Loucy (cell line): Measurements from ENCODE around the gene PLXNB2.

Experiments used
- H2AFZ ChIP-seq: fragments of 200-600 bp; sonication (generic); 2 replicates; pipeline ENCODE4 v1.6.0; 2016; ENCODE audit warnings: antibody characterized with exemption, mild to moderate bottlenecking, low read length, moderate library complexity
- H3F3A ChIP-seq: fragments of 200-600 bp; 2 replicates; pipeline ENCODE4 v1.6.0; 2016; ENCODE audit warnings: antibody characterized with exemption, low read depth, mild to moderate bottlenecking
- H3K27me3 ChIP-seq: fragments of 200-600 bp; sonication (generic); 2 replicates; pipeline ENCODE4 v1.6.1; 2014; ENCODE audit warnings: low read length, mild to moderate bottlenecking; ENCODE audit not compliant: insufficient read depth, poor library complexity, severe bottlenecking
- H3K36me3 ChIP-seq: fragments of 200-600 bp; sonication (generic); 2 replicates; pipeline ENCODE4 v1.6.1; 2016; ENCODE audit warnings: low read length; ENCODE audit not compliant: insufficient read depth
- H3K4me1 ChIP-seq: fragments of 200-600 bp; sonication (generic); 2 replicates; pipeline ENCODE4 v1.5.1; 2014; ENCODE audit warnings: low read length, mild to moderate bottlenecking; ENCODE audit not compliant: insufficient read depth, poor library complexity, severe bottlenecking
- H3K4me2 ChIP-seq: fragments of 200-600 bp; sonication (generic); 2 replicates; pipeline ENCODE4 v1.6.0; 2014; ENCODE audit warnings: antibody characterized with exemption, low read length, low read depth, mild to moderate bottlenecking; ENCODE audit not compliant: poor library complexity, severe bottlenecking
- H3K4me3 ChIP-seq: fragments of 200-600 bp; sonication (generic); 2 replicates; pipeline ENCODE4 v1.5.1; 2014; ENCODE audit warnings: low read length, mild to moderate bottlenecking, mixed read lengths; ENCODE audit not compliant: poor library complexity, severe bottlenecking
- H3K79me2 ChIP-seq: fragments of 200-600 bp; sonication (generic); 2 replicates; pipeline ENCODE4 v1.6.1; 2014; ENCODE audit warnings: low read length; ENCODE audit not compliant: insufficient read depth
- H3K9ac ChIP-seq: fragments of 200-600 bp; sonication (generic); 2 replicates; pipeline ENCODE4 v1.6.0; 2014; ENCODE audit warnings: mild to moderate bottlenecking, low read depth, low read length, moderate library complexity; ENCODE audit not compliant: poor library complexity, severe bottlenecking
- H3K9me2 ChIP-seq: fragments of 200-600 bp; sonication (generic); replicated peaks from 2 replicates; pipeline ENCODE4 v1.6.1; 2016; ENCODE audit warnings: low read depth, low read length, mixed read lengths
- H3K9me3 ChIP-seq: fragments of 200-600 bp; sonication (generic); 2 replicates; pipeline ENCODE4 v1.6.1; 2014; ENCODE audit warnings: mild to moderate bottlenecking, antibody characterized with exemption, low read length, low read depth; ENCODE audit not compliant: insufficient read depth
- H4K20me1 ChIP-seq: fragments of 200-600 bp; sonication (generic); 2 replicates; pipeline ENCODE4 v1.6.0; 2014; ENCODE audit warnings: antibody characterized with exemption, low read length, mild to moderate bottlenecking; ENCODE audit not compliant: insufficient read depth, poor library complexity, severe bottlenecking
- CTCF ChIP-seq: fragments of 200-600 bp; sonication (generic); conservative IDR thresholded peaks from 2 replicates; pipeline ENCODE4 v1.5.1; 2014; ENCODE audit warnings: mild to moderate bottlenecking, antibody characterized with exemption, low read length
- EZH2phosphoT487 ChIP-seq: fragments of 200-600 bp; IDR thresholded peaks from 2 replicates; pipeline ENCODE4 v1.6.1; 2018; ENCODE audit warnings: antibody characterized with exemption, mild to moderate bottlenecking, moderate library complexity, borderline replicate concordance

PLXNB2 gene

GRCh38 chr22:50264104-50264745 lies 43.2 kb downstream of the PLXNB2 start:
- TF ChIP-seq EZH2phosphoT487 = no peak
- TF ChIP-seq CTCF = no peak
- H3K79me2 ChIP-seq = no peaks in the 10 kb centered on the region
- H2AFZ ChIP-seq = no peak overlapping the region
- no peaks in the 10 kb centered on the region for H3K9me2 ChIP-seq
- no peak overlapping the region for H3K9ac ChIP-seq
- no peak overlapping the region for H3K4me2 ChIP-seq
- no peaks in the 10 kb centered on the region for H3F3A ChIP-seq
- H3K27me3 ChIP-seq = no peaks in the 10 kb centered on the region
- no peaks in the 10 kb centered on the region for H4K20me1 ChIP-seq
- H3K36me3 ChIP-seq = no peaks in the 10 kb centered on the region
- no peaks in the 10 kb centered on the region for H3K4me1 ChIP-seq
- no peak overlapping the region for H3K4me3 ChIP-seq
- H3K9me3 ChIP-seq = no peaks in the 10 kb centered on the region; the same call in 1 of the 2 replicates

GRCh38 chr22:50262973-50263617 lies 44.4 kb downstream of the PLXNB2 start:
- no peak overlapping the region for H3K9ac ChIP-seq
- H3K4me1 ChIP-seq = no peaks in the 10 kb centered on the region
- H3K4me3 ChIP-seq = no peak overlapping the region

GRCh38 chr22:50262460-50262911 lies 45.0 kb downstream of the PLXNB2 start:
- Histone ChIP-seq H3K4me2 (no peak overlapping the region), H3K4me3 (no peak overlapping the region), H3K4me1 (no peaks in the 10 kb centered on the region), H3K9me2 (no peaks in the 10 kb centered on the region), H2AFZ (no peak overlapping the region), H3K9me3 (no peaks in the 10 kb centered on the region; the same call in 1 of the 2 replicates), H3K36me3 (no peaks in the 10 kb centered on the region), H3K27me3 (no peaks in the 10 kb centered on the region), H4K20me1 (no peaks in the 10 kb centered on the region), H3F3A (no peaks in the 10 kb centered on the region), H3K9ac (no peak overlapping the region), H3K79me2 (no peaks in the 10 kb centered on the region)
- TF ChIP-seq CTCF (no peak), EZH2phosphoT487 (no peak)

More at GRCh38 chr22:50262973-50263617, 44.4 kb downstream of the PLXNB2 start:
- no peaks in the 10 kb centered on the region; the same call in 1 of the 2 replicates for H3K9me3 ChIP-seq
- no peaks in the 10 kb centered on the region for H3K79me2 ChIP-seq
- H2AFZ ChIP-seq = no peak overlapping the region
- no peaks in the 10 kb centered on the region for H4K20me1 ChIP-seq
- TF ChIP-seq EZH2phosphoT487 = no peak
- no peak for TF ChIP-seq CTCF
- no peak overlapping the region for H3K4me2 ChIP-seq
- no peaks in the 10 kb centered on the region for H3K9me2 ChIP-seq
- H3F3A ChIP-seq = no peaks in the 10 kb centered on the region
- H3K27me3 ChIP-seq = no peaks in the 10 kb centered on the region
- H3K36me3 ChIP-seq = no peaks in the 10 kb centered on the region
